Esophagus mucosa (tissue), 1 donor: ENCODE data around the gene MDH2. TPM values are rescaled to one million over a fixed set of nuclear protein-coding genes. Genes with fewer than 3 reads are reported as not detected.
"Not testable (repeated sequence)": the region's sequence is repeated elsewhere in the genome, so short reads cannot be mapped to it uniquely, and the experiment has no call there.

Experiments used
- ATAC-seq: fragments of 200-7000 bp; cut with Tn5 transposase; one replicate; pipeline ENCODE4 v1.9.1; 2020
- total RNA-seq: library from RNA; stranded (reverse); gene quantifications from one replicate; pipeline ENCODE4 v1.2.4, GENCODE V29; 2023
- donor health status: DM: yes; HTN: yes; CAD: no.

The MDH2 gene
- total RNA-seq, 1 donor from 2014 or later, result 204 TPM

DNA sequence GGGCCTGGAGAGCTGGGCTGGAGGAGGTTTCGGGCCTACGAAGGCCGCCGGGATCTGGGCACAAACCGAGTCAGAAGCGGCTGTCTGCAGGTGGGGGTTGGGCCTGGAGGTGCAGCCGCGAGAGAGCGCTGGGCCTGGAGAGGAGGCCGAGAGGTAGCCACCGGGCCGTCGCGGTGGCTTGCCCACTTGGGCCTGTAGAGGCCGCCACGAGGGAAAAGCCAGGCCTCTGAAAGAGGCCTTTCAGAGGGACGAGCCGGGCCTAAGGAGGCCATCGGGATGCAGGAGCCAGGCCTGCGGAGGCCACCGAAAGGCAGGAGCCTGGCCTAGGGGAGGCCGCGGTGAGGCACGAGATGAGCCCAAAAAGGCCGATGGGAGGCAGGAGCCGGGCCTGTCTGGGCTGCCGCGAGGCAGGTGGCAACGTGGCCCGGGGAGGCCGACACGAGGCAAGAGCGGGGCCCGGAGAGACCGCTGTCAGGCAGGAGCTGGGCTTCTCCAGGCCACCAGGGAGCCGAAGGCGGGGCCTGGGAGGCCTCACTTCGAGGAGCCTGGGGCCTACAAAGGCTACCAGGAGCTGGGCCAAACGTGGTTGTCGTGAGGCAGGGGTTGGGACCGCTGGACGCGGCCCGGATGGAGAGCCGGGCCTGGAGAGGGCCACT lies 25.6 kb downstream of the MDH2 start:
- no peak for ATAC-seq

GRCh38 chr7:76074306-76074971 lies 26.5 kb downstream of the MDH2 start:
- ATAC-seq, result no peak

DNA sequence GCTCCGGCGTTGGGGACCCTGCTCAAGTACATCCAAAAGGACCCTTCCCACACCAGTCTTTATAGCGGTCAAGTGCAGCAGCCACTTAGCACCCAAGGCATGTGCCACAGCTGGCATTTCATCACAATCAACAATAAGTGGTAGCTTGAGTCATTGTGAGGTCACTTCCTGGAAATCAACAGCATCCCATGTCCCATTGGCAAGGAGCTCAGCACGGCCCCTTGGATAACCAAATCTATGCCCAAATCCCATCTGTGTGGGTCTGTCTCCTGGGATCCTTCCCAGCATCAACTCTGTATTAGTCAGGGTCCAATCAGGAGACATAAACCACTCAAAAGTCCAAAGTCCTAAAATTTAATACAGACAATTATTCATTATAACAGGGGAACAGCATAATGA lies 27.1 kb downstream of the MDH2 start:
- no peak for ATAC-seq

DNA sequence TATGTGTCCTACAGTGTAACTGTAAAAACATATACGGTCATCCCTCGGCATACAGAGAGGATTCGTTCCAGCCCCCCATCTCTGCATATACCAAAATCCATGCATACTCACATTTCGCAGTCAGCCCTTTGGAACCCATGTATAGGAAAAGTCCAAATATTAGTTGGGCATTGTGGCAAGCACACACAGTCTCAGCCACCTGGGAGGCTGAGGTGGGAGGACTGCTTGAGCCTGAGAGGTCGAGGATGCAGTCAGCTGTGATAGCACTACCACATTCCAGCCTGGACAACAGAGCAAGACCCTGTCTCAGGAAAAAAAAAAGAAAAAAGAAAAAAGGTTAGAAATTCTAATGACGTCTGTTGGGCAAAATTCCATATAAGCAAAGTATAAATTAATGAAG lies 29.1 kb downstream of the MDH2 start:
- no peak for ATAC-seq

GRCh38 chr7:76077435-76077834 lies 29.5 kb downstream of the MDH2 start:
- ATAC-seq, result no peak

DNA sequence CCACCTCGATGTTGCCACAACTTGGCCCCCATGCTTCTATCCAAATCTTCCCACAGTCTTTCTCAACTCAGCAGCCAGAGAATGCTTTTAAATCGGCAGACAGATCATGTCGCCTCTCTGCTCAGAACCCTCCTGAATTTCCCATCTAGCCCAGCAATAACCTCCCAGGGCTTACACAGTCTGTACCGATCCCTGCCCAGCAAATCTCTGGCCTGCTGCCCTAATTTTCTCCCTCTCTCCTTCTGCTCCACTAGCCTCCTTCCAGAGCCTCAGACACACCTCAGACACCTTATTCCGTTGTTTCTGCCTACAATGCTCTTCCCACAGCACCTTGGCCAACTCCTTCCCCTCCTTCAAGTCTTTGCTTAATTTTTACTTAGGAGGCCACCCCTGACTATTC lies 32.3 kb downstream of the MDH2 start:
- no peak for ATAC-seq

- ATAC-seq, result not testable (repeated sequence)
These were observed 36.2 kb downstream of the MDH2 start for GRCh38 chr7:76084115-76084514.

- ATAC-seq, result no peak
These were observed 38.2 kb downstream of the MDH2 start for GRCh38 chr7:76086070-76086469.

DNA sequence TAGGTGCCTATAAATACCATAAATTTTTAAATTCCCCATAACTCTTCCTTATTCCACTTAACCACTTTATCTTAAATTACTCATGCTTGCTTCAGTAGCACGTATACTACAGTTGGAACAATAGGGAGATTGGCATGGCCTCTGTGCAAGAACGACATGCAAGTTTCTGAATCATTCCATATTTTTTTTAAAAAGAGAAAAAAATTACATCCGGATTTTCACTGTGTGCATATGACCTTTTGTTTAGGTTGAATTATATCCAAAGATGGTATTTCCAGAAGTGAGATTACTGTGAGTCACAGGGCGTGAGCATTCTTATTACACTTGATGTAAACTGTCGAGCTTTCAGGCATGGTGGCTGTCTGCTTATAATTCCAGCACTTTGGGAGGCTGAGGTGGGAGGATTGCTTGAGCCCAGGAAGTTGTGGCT lies 39.5 kb downstream of the MDH2 start:
- ATAC-seq, result peak; percentile 70

GRCh38 chr7:76089865-76090475 lies 42.1 kb downstream of the MDH2 start:
- ATAC-seq, result peak; percentile 83

GRCh38 chr7:76091506-76091905 lies 43.6 kb downstream of the MDH2 start:
- ATAC-seq, result no peak

GRCh38 chr7:76093531-76093930 lies 45.6 kb downstream of the MDH2 start:
- ATAC-seq, result not testable (repeated sequence)

DNA sequence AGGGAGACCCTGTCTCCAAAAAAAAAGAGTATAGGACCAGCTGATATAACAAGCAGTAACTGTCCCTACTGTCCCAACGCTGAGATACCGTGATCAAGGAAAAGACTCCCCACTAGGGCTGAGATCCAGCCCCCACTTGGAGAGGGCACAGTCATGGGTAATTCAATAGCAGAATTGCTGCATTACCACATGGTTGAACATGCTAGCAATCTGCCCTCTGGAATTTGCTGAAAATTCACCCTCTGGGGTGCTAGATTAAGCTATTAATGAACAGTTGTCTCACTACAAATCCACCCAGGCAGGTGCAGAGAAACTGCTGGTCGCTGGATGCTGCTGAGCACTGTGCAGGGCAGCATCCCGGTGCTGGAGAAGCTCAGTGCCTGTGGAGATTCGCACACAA lies 46.4 kb downstream of the MDH2 start:
- ATAC-seq, result not testable (repeated sequence)

GRCh38 chr7:76095908-76096307 lies 48.0 kb downstream of the MDH2 start:
- no peak for ATAC-seq

DNA sequence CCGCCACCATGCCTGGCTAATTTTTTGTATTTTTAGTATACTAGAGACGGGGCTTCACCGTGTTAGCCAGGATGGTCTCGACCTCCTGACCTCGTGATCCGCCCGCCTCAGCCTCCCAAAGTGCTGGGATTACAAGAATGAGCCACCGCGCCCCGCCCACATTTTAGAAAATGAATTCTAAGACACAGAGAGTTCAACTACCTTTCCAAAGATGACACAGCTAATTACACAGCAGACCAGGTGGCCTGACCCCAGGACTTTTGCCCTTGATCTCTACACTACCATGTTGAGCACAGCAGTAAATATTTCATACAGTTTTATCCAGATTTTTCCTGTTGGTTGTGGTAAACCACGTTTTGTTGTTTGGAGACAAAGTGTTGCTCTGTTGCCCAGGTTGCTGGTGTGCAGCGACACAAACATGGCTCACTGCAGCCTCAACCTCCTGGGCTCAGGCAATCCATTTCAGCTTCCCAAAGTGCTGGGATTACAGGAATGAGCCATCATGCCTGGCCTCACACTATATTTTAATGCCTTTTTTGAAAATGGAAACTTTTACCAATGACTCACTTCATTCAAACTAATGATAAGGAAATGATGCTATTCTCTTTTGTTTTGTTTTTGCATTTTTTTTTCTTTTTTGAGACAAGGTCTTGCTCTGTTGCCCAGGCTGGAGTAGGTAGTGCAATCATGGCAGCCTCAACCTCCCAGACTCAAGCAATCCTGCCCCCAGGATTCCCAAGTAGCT lies 54.0 kb downstream of the MDH2 start:
- ATAC-seq, result not testable (repeated sequence)

DNA sequence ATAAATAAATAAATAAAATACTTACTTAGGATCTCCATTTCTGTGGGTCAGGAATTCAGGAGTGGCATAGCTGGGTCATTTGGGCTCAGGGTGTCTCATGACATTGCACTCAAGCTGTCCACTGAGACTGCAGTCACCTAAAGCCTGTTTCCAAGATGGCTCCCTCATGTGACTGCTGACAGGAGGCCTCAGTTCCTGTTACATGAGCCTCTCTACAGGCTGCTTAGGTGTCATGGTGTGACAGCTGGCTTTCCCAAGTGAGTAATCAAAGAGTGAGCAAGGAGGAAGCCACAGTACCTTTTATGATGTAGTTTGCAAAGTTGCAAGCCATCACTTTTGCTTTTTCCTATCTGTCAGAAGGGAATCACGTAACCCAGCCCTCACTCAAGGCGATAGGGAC lies 55.9 kb downstream of the MDH2 start:
- ATAC-seq, result peak; percentile 73

DNA sequence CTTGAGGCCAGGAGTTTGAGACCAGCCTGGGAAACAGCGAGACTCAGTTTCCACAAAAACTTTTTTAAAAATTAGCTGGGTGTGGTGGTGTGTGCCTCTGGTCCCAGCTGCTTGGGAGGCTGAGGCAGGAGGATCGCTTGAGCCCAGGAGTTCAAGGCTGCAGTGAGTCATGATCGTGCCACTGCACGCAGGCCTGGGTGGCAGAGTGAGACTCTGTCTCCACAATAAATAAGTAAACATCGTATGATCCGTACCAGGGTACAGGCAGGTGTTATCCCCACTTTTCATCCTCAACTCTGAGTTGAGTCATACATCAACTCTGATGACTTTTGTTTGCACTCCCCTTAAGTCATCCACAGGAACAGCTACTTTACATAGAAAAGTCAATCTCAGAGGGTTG lies 58.2 kb downstream of the MDH2 start:
- ATAC-seq, result peak; percentile 86

DNA sequence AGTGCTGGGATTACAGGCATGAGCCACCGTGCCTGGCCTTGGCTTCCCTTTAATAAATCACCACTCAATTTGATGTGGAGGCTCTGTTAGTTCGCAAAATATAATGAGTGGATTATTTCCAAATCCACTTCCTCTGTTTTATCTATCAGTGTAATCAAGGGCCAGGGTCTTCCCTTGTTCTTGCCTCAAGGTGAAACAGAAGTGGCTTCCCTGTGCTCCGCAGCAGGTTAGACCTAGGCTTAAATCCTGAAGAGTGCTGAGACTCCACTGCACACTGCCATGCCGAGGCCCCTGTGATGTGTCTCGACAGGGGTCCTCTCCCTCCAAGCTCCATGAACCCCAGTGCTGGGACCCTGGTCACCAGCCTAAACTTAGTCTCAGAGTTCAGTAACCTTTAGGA lies 59.0 kb downstream of the MDH2 start:
- no peak for ATAC-seq

DNA sequence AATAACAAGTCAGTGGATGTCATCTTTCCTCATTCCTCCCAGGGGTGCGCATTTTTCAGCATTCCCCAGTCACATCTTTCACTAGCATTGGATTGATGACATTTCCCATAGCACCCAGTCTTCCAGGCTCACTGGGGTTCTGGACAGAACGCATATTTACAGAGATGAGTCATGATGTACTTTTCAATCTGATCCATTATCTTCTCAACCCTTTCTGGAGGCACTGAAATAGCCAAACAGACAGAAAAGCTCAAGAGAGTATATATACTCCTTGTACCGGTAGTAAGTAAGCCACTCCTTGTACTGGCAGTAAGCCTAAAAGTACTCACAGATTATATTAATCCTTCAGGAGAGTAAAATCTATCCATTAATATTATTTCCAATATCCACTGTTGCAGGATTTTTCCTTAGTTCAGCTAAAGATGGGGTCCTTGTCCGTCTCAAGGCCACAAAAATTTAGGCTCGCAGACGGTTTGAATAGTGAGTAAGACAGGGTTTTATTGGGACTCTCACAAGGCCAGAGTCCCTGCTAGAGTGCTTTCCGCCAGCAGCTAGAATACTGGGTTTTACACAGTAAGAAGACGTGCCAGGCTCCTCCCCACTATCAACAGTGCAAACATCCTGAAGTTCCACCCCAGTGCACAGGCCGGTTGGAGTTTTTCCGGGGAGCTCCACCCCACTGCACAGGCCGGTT lies 60.8 kb downstream of the MDH2 start:
- peak; percentile 78 for ATAC-seq

- not testable (repeated sequence) for ATAC-seq
These were observed 65.2 kb downstream of the MDH2 start for GRCh38 chr7:76113042-76113630.

- ATAC-seq, result not testable (repeated sequence)
These were observed 66.8 kb downstream of the MDH2 start for GRCh38 chr7:76114742-76115141.
